ENCODE data around the gene UBE2D1.

UBE2D1 gene

GRCh38 chr10:58302254-58302653 is 32.6 kb upstream of the UBE2D1 start:
- no peak for TF ChIP-seq POLR2A (IDR thresholded peaks at IDR 0.05; ENCODE audit: extremely low read depth, insufficient read length)
- TF ChIP-seq MAX (IDR thresholded peaks at IDR 0.05; ENCODE audit: low read depth, low read length), result no peak
- TF ChIP-seq MYC (IDR thresholded peaks at IDR 0.05; ENCODE audit: low read depth, low read length), result no peak
- no peak for TF ChIP-seq CTCF (IDR thresholded peaks at IDR 0.05; ENCODE audit: low read depth, low read length)
- no peak for DNase-seq (ENCODE audit: low read depth)
- H3K4me3 ChIP-seq (ENCODE audit: low read depth, low read length), result no peak overlapping the region

GRCh38 chr10:58304099-58304633 is 30.6 kb upstream of the UBE2D1 start:
- no peak overlapping the region for H3K4me3 ChIP-seq (ENCODE audit: low read depth, low read length)
- no peak for TF ChIP-seq MYC (IDR thresholded peaks at IDR 0.05; ENCODE audit: low read depth, low read length)
- TF ChIP-seq MAX (IDR thresholded peaks at IDR 0.05; ENCODE audit: low read depth, low read length), result no peak
- no peak for DNase-seq (ENCODE audit: low read depth)

GRCh38 chr10:58305821-58306220 is 29.0 kb upstream of the UBE2D1 start:
- H3K4me3 ChIP-seq (ENCODE audit: low read depth, low read length), result no peak overlapping the region
- TF ChIP-seq MAX (IDR thresholded peaks at IDR 0.05; ENCODE audit: low read depth, low read length) (no peak), MYC (IDR thresholded peaks at IDR 0.05; ENCODE audit: low read depth, low read length) (no peak), CTCF (IDR thresholded peaks at IDR 0.05; ENCODE audit: low read depth, low read length) (no peak), POLR2A (IDR thresholded peaks at IDR 0.05; ENCODE audit: extremely low read depth, insufficient read length) (no peak)
- DNase-seq (ENCODE audit: low read depth), result no peak

- H3K4me3 ChIP-seq (ENCODE audit: low read depth, low read length), result no peak overlapping the region
- DNase-seq (ENCODE audit: low read depth), result no peak
- TF ChIP-seq MAX (IDR thresholded peaks at IDR 0.05; ENCODE audit: low read depth, low read length) (no peak), POLR2A (IDR thresholded peaks at IDR 0.05; ENCODE audit: extremely low read depth, insufficient read length) (no peak), CTCF (IDR thresholded peaks at IDR 0.05; ENCODE audit: low read depth, low read length) (no peak), MYC (IDR thresholded peaks at IDR 0.05; ENCODE audit: low read depth, low read length) (no peak)
Observed at GRCh38 chr10:58307676-58308075, 27.1 kb upstream of the UBE2D1 start.

GRCh38 chr10:58311026-58311425 is 23.8 kb upstream of the UBE2D1 start:
- DNase-seq (ENCODE audit: low read depth), result no peak
- no peak overlapping the region for H3K4me3 ChIP-seq (ENCODE audit: low read depth, low read length)
- TF ChIP-seq MYC (IDR thresholded peaks at IDR 0.05; ENCODE audit: low read depth, low read length) (no peak), CTCF (IDR thresholded peaks at IDR 0.05; ENCODE audit: low read depth, low read length) (no peak), MAX (IDR thresholded peaks at IDR 0.05; ENCODE audit: low read depth, low read length) (no peak)

- no peak for DNase-seq (ENCODE audit: low read depth)
- no peak overlapping the region for H3K4me3 ChIP-seq (ENCODE audit: low read depth, low read length)
- TF ChIP-seq MAX (IDR thresholded peaks at IDR 0.05; ENCODE audit: low read depth, low read length), result no peak
- TF ChIP-seq CTCF (IDR thresholded peaks at IDR 0.05; ENCODE audit: low read depth, low read length), result no peak
- no peak for TF ChIP-seq POLR2A (IDR thresholded peaks at IDR 0.05; ENCODE audit: extremely low read depth, insufficient read length)
- no peak for TF ChIP-seq MYC (IDR thresholded peaks at IDR 0.05; ENCODE audit: low read depth, low read length)
Observed at GRCh38 chr10:58316874-58317273, 17.9 kb upstream of the UBE2D1 start.
